G401.6 (cell line): ENCODE data around the gene GID8.
"Not testable (repeated sequence)": the region's sequence is repeated elsewhere in the genome, so short reads cannot be mapped to it uniquely, and the experiment has no call there.

Experiments
- FAIRE-seq: peaks from 2 replicates; lab custom pipeline; 2012; peaks lifted over from hg19 to GRCh38; lab: Jason Lieb, UNC

Gene GID8

GRCh38 chr20:62923059-62923668 is 14.8 kb upstream of the GID8 start:
- FAIRE-seq = not testable (repeated sequence)

GRCh38 chr20:62923669-62924441 is 14.1 kb upstream of the GID8 start:
- FAIRE-seq = no peak

- FAIRE-seq = no peak
These were observed 13.4 kb upstream of the GID8 start for GRCh38 chr20:62924442-62925075.

- FAIRE-seq = no peak
These were observed 12.9 kb upstream of the GID8 start for GRCh38 chr20:62925076-62925419.

DNA sequence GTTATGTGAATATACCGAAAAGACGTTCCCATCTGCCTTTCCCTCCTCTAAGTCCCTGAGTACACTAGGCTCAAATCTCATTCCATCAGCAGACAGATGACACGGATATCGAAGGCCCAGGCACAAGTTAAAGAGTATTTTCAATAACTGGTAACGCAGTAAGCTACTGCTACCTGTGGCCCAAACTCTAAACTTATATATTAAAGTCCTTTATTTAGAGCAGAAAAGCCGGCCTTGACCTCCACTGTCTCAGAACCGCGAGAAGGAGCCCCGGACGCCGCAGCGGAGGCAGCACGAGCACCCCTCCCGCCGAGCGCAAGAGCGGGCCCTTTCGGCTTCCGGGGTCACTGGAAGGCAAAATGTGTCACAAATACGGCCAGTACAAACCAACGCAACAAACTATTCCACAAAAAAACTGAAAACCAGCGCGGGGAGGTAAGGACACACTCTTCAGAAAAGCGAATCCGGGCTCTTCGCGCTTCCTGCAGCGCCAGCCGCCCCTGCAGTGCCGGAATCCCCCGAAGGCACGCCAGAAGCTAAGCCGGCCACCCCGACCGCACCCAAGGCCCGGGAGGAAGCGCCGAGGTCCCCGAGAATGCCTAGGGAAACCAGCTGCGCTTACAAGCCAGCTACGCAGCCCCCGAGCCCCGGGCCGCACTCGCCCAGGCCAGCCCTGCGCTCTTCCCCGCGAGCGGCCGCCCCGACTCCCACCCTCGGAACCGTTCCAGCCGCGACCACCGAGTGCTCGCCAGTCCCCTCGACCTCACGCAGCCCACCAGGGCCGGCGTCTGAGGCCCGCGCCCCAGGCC is 12.3 kb upstream of the GID8 start:
- FAIRE-seq = no peak

DNA sequence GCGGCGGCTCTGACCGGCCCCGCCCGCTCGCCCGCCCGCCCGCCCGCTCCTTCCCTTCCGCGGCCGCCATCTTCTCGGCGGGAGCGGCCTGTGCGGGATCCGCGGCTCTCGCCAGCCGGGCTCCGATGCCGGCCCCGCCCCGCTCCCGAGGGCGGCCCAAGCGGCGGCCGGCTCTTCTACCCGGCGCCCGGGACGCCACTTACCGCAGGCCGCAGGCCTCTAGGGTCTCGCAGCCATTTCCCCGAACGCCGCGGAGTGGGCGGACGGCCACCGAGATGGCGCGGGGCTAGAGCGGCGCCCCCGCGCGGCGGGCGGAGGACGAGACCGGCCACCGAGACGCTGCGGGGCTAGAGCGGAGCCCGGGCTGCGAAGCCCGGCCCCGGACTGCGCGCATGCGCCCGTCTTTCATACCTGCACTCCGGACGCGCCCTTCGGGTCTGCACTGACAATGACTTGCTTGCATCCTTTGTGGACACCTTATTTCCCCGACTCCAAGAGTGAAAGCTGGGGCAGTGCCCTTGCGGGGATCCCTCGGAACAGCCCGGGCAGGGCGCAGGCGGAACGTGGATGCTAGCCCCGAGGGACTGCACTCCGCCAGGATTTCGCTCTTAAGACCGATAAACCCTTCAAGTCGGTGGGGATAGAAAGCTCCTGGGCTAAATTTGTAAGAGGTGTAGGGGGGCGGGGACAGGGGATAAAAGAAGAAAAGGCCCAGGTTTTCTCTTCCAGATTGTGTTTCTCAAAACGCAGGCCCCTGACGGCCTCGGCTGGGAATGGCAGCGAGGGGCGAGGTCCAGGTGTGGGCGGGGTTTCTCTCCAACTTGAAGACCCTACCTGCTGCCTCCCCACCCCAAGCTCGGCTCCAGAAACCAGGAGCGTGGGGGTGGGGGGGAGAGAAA is 11.5 kb upstream of the GID8 start, which contains the start of gene DIDO1:
DIDO1 (minus strand) TSS at position 277 of the 899 bp plus-strand sequence.
- no peak for FAIRE-seq

DNA sequence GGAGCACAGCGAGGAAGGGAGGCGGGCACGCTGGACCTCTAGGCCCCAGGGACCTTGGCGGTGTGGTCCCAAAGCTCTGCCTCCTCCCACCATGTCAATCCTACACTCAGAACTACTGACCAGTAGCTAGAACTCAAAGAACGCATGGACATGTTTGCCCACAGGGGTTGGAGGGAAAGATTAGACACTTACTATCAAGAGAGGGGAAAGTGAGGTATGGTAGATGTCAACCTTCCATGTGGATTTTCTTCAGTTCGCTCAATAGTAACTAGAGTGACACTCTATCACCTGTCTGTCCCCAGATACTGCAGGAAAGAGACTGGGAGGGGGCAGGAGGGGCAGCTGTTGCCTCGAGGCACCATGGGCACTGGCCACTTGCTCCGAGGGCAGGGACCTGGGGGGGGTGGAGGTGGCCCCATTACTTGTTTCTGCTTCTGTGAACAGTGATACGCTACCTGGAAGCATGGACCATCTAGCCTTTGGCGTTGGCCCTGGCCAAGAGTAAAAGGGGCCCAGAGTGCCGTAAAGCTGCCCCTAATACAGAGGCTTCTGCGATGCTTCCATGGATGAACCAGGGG is 10.7 kb upstream of the GID8 start:
- FAIRE-seq = no peak

DNA sequence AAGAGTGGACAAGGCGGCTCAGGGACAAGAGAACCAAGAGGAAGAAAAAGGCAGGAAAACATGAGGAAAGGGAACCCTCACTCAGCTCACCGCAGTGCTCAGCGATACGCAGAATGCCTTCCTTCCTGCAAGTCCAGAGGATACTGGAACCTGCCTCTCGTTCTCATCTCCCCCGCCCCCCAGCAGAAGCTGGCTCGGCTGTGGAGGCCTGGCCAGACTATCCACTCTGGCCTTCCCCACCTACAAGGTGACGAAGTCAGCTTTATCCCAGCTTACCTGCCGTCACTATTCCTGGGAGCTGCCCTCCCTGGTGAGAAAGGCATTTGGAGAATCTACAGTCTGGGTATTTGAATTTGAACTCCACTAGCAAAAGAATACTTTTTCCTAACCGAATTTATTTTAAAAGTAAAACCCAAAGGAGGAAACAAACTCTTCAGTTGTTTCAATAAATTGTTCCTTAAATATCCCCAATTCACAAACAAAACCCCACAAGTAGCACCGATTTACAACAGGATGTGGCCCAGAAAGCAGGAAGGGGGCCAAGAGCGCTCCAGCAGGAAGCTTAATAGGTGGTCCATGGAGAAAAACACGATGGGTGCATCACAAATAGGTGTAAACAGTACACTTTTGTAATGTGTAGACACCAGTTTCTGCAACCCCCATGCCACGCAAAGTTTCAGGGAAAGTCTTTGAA is 9.6 kb upstream of the GID8 start:
- FAIRE-seq = no peak

DNA sequence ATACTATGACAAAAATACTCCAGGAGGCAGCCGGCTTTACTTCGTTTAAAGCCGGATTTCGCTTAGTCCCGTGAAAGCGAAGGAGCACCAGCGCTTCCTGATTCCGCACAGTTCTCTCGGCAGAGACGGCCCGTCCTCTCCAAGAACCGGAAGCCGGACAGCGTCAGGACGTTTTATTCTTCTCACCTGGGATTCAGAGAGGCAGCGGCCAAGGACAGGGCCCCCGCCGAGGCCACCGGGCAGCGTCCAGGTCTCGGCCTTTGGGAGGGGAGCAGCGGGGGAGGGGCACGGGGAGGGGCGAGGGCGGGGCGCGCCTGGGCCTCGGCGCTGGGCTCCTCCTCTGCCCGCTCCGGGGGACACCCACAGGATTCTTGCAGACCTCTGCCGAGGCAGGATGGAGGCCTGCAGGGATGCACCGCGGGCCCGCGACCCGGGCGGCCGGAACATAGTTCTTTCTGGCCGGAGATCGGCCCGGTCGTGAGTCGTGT is 8.9 kb upstream of the GID8 start:
- FAIRE-seq = no peak

- no peak for FAIRE-seq
These were observed 6.5 kb upstream of the GID8 start for GRCh38 chr20:62931464-62931863.

GRCh38 chr20:62933966-62934365 is 4.0 kb upstream of the GID8 start:
- FAIRE-seq = no peak

DNA sequence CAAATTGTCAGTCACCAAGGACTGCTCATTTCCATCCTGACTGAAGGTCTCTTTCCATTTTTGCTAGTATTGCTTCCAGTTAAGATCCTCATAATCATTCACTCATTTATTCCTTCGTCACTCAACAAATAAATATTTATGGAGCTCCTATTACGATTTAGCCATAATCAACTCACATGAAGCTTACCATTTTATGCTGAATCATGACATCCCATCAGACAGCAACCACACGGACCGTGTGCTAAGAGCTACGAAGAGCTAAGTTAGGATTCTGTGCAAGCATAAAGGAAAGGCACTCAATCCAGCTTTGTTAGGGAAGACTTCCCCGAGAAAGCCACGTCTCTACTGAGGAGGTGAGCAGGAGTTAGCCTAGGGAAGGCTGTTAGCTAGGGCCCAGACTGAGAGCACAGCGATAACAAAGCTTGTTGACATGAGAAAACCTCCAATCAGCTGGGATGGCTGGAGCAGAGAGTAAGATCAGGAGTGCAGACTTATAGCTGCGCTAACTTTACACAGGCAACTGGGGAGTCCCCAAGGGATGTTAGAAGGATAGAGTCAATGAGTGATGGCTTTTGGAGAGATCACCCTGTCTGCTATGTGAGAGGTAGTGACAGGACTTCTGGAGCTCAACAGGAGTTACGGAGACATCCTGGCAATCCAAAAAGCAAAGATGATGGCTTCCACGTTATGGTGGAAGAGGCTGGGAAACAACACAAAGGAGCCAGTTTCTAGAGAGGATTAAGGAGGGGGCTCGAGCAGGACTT is 2.6 kb upstream of the GID8 start:
- no peak for FAIRE-seq

- FAIRE-seq = no peak
These were observed 1.9 kb upstream of the GID8 start for GRCh38 chr20:62935968-62936585.

DNA sequence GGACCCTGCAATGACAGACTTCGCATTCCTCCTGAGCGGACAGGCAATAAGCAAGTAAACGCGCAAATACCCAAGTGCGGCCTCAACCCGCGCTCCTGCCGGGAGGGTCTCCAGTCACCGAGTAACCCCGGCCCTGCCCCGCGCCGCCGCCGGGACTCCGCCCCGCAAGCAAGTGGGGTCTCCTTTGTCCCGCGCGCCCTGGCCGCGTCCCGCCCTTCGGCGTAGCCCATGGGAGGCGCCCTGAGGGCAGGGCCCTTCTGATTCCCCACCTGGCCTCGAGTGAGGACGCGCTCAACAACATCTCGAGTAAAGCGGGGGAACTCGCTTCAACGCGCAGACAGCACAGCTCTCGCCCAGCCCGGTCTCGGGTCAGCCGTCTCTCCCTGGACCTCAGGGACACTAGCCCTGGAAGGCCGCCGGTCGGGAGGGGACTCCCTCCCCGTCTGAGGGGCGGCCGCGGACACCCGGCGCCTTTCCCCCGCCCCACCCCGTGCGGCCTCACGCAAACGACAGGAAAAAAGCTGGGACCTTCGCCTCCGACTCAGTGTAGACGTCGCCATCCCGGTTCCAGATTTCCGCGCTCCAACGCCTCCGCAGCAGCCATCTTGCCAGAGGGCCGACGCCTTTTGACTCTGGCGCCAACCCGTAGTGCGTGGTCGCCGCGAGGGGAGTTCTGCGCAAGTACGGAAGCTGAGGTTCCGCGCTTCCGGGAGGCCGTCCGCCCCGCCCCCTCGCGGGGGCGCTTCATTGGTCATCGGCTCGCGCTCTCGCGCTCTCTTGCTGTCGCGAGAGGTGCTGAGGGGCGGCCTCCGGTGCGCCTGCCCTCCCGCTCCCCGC is 461 bp upstream of the GID8 start:
- no peak for FAIRE-seq

- no peak for FAIRE-seq
These were observed 2.9 kb downstream of the GID8 start for GRCh38 chr20:62940875-62941274.

DNA sequence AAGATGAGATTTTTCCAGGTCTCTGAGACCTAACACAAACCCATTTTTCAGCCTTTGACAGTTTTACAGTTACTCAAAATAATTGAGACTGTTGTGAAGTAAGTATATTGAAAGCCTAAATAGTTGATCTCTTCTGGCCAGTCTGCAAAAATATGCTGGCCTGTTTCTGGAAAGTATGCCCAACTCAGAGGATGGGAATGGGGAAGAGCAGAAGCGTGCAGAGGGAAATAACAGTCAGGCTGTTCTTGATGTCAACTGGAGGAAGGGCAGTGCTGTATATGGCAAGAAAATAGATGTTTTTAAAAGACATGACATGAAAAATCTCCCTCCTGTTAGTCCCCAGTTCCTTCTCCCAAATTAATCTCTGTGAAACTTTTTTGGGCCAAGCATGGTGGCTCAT is 3.8 kb downstream of the GID8 start:
- FAIRE-seq = no peak

- no peak for FAIRE-seq
These were observed 4.5 kb downstream of the GID8 start for GRCh38 chr20:62942456-62942855.

GRCh38 chr20:62943396-62943795 is 5.4 kb downstream of the GID8 start:
- no peak for FAIRE-seq
